ENCODE results near the gene GABRA5.

- no peak for TF ChIP-seq POLR2A (IDR thresholded peaks at IDR 0.05)
- peak in 10 of 12 donors; percentile 16 to 50 (median 28) for TF ChIP-seq CTCF (IDR thresholded peaks at IDR 0.05)
Measured at GRCh38 chr15:26866298-26867199, at the start of gene GABRA5.
